Stimulated activated CD8-positive, alpha-beta memory T cell treated with anti-CD3 and anti-CD28 coated beads, Interleukin-15, amount 100 ng/mL, for 1 hour (primary cell): ENCODE measurements around the gene GSG1L.
A peak's percentile ranks its signal among the peaks of the same experiment; 100 is the strongest.
"Not testable (repeated sequence)": the region's sequence is repeated elsewhere in the genome, so short reads cannot be mapped to it uniquely, and the experiment has no call there.

Experiments
- DNase-seq: peaks from one replicate; pipeline ENCODE4 v3.0.0-alpha.2; 2020; ENCODE audit warnings: low read depth

Gene GSG1L

DNA sequence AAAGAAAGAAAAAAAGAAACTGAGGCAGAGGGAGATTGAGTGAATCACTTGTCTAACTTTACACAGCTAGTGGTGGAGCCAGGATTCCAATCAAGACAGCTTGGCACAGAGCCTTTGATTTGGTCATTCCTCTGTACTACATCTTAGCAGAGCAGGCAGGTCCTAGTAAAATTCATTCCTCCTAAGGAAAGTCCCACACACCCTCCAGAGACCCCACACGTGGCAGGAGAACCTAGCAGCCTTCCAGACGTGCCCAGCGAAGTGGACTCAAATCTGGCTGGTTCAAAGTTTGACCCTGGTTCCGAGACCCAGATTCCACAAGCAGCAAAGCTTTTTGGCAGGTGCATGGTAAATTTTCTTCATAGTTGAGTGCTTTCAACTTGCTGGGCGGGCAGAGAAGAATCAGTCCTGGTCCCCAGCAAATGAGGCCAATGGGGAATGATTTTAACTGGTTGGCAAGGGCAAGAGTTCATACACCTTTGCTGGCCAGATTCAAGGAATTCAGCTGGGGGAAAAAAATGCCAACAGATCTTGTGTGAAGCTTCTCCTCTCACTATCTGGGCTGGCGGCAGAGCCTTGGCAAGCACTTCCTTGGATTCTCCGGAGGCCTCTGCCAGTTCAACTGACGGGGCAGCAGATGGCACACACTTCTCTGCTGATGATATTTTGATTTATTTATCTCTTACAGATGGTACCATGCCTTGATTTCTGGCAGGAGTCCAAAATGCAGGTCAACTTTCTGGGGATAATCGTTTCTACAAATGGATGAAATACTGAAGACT lies 82.4 kb downstream of the GSG1L start:
- no peak for DNase-seq

DNA sequence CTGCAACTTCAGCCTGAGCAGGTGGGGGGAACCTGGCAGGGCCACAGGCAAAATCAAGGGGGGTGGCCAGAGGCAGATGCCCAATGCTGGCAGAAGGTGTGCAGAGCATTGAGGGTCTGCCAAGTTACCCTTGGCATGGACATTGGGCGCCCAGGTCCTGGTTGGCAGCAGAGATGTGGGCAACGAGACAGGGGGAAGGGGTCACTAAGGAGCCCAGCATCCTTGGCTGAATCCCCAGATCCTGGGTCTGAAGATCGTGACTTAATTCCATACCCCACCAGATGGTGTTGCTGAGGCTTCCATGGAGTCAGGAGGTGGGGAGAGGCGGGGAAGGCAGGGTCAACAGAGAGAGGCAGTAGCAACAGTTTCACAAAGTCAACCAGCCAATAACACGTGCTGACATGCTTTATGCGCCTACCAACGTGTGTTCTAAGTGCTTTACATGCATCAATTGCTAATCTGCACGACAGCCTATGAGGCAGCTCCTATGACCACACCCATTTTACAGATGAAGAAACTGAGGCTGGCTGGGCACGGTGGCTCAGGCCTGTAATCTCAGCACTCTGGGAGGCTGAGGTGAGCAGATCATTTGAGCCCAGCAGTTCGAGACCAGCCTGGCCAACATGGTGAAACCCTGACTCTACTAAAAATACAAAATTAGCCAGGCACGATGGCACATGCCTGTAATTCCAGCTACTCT lies 83.3 kb downstream of the GSG1L start:
- no peak for DNase-seq

GRCh38 chr16:27979668-27980067 lies 83.8 kb downstream of the GSG1L start:
- DNase-seq = not testable (repeated sequence)

DNA sequence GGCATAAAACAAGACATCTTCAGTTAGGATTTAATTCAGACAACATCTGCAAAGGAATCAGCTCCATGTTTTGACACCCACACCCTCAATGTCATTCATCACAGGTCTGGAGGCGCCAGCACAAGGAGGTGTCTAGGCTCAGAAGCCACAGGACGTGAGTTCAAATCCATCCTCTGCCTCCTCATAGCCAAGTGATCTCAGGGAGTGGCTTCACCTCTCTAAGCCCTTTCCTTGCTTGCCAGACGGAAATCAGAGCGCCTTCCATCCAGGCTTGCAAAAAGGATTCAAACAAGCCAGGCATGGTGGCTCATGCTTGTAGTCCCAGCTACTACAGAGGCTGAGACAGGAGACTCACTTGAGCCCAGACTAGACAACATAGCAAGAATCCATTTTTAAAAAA lies 84.6 kb downstream of the GSG1L start:
- no peak for DNase-seq

DNA sequence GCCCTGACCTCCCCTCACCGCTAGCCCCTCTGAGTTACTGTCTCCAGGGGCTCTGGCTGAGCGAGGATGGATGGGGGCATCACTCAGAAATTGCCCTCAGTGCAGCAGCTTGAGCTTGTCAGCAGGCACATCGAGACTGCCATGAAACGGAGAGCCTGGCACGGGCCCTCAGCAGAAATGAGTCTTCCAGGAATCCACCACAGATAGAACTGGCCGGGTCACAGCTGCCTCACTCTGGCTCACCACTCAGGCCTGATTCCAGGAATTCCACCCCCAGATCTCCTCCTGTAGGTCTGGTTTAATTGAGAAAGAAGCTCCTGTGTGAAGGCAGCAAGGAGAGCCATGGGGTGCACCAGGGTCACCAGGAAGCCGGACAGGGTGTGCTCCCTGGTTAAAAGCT lies 85.5 kb downstream of the GSG1L start:
- DNase-seq = no peak

- DNase-seq = no peak
Observed at GRCh38 chr16:27976990-27977389, 86.5 kb downstream of the GSG1L start.

GRCh38 chr16:27974896-27975540 lies 88.5 kb downstream of the GSG1L start:
- DNase-seq = no peak

- DNase-seq = no peak
Observed at GRCh38 chr16:27973678-27974077, 89.8 kb downstream of the GSG1L start.

GRCh38 chr16:27972500-27972899 lies 91.0 kb downstream of the GSG1L start:
- DNase-seq = peak; percentile 2

- no peak for DNase-seq
Observed at GRCh38 chr16:27969574-27969973, 93.9 kb downstream of the GSG1L start.

- no peak for DNase-seq
Observed at GRCh38 chr16:27967169-27967568, 96.3 kb downstream of the GSG1L start.

- no peak for DNase-seq
Observed at GRCh38 chr16:27966756-27967155, 96.8 kb downstream of the GSG1L start.

- DNase-seq = no peak
Observed at GRCh38 chr16:27965801-27966200, 97.7 kb downstream of the GSG1L start.

DNA sequence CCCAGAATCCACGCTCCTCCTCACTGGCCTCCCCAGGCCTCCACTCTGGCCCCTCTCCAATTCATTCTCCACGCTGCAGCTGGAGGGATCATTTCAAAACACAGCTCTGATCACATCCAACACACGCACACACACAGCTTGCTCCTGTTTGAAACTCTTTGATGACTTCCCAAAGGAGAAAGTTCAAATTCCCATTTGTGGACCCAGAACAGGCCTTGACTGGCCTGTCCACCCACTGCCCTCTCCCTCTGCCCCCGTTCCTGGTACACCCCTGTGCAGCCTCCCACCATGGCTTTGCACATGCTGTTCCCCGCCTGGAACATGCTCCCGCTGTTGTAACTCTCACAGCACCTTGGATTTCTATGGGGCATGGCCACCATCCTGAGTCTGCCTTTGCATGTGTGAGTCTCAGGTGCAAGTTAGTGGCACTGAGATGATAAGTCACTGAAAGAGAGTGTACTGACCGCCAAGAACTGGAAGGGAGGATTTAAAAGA lies 100.0 kb downstream of the GSG1L start:
- DNase-seq = no peak

GRCh38 chr16:27962197-27962596 lies 101.3 kb downstream of the GSG1L start:
- DNase-seq = no peak

- DNase-seq = no peak
Observed at GRCh38 chr16:27961296-27961620, 102.3 kb downstream of the GSG1L start.

- DNase-seq = no peak
Observed at GRCh38 chr16:27960619-27961295, 102.8 kb downstream of the GSG1L start.

GRCh38 chr16:27959914-27960313 lies 103.6 kb downstream of the GSG1L start:
- no peak for DNase-seq

- no peak for DNase-seq
Observed at GRCh38 chr16:27954191-27954590, 109.3 kb downstream of the GSG1L start.

GRCh38 chr16:27952811-27953210 lies 110.7 kb downstream of the GSG1L start:
- DNase-seq = no peak

- no peak for DNase-seq
Observed at GRCh38 chr16:27951489-27952120, 111.9 kb downstream of the GSG1L start.
